HepG2 (cell line): ENCODE measurements around the gene LST1. TPM values are rescaled to one million over a fixed set of nuclear protein-coding genes. Genes with fewer than 3 reads are reported as not detected.

Experiments used
- ATAD3A ChIP-seq: sonication (generic); formaldehyde crosslinking; IDR thresholded peaks from 2 replicates; pipeline ENCODE4 v1.4.0; 2020; ENCODE audit warnings: missing genetic modification reagents
- ELF4 ChIP-seq: sonication (generic); formaldehyde crosslinking; IDR thresholded peaks from 2 replicates; pipeline ENCODE4 v1.5.0; 2020; ENCODE audit warnings: missing genetic modification reagents, mild to moderate bottlenecking, moderate library complexity, borderline replicate concordance
- HES4 ChIP-seq: sonication (generic); formaldehyde crosslinking; IDR thresholded peaks from 2 replicates; pipeline ENCODE4 v1.9.0; 2021; ENCODE audit warnings: mild to moderate bottlenecking, missing genetic modification reagents, borderline replicate concordance
- HNRNPK ChIP-seq: fragments of 200-400 bp; formaldehyde crosslinking; IDR thresholded peaks from 2 replicates; pipeline ENCODE4 v1.6.1; 2018; ENCODE audit warnings: low read length, low read depth, moderate library complexity, mild to moderate bottlenecking; ENCODE audit not compliant: poor library complexity, severe bottlenecking
- IKZF4 ChIP-seq: sonication (generic); formaldehyde crosslinking; IDR thresholded peaks from 2 replicates; pipeline ENCODE4 v1.5.1; 2020; ENCODE audit warnings: borderline replicate concordance, mild to moderate bottlenecking, low read depth, missing genetic modification reagents; ENCODE audit errors: not compliant biosample characterization
- IRF2 ChIP-seq: IDR thresholded peaks from 2 replicates; pipeline ENCODE4 v1.6.1; 2018; ENCODE audit warnings: missing genetic modification reagents, missing compliant biosample characterization
- MED13 ChIP-seq: sonication (generic); formaldehyde crosslinking; IDR thresholded peaks from 2 replicates; pipeline ENCODE4 v1.5.0; 2020; ENCODE audit warnings: missing genetic modification reagents
- NR1H2 ChIP-seq: sonication (generic); formaldehyde crosslinking; IDR thresholded peaks from 2 replicates; pipeline ENCODE4 v1.8.1; 2022; ENCODE audit warnings: low read depth, missing genetic modification reagents, borderline replicate concordance
- NR2C2 ChIP-seq: sonication (generic); formaldehyde crosslinking; IDR thresholded peaks from 2 replicates; pipeline ENCODE4 v1.4.0; 2020; ENCODE audit warnings: missing genetic modification reagents, mild to moderate bottlenecking, moderate library complexity, borderline replicate concordance
- NR2F2 ChIP-seq: IDR thresholded peaks from 2 replicates; pipeline ENCODE4 v1.6.1; 2012; ENCODE audit warnings: low read depth, inconsistent platforms, borderline replicate concordance
- REL ChIP-seq: sonication (generic); formaldehyde crosslinking; conservative IDR thresholded peaks from 2 replicates; pipeline ENCODE4 v1.8.0; 2022; ENCODE audit warnings: mild to moderate bottlenecking, missing genetic modification reagents, moderate library complexity
- SAFB2 ChIP-seq: sonication (generic); formaldehyde crosslinking; IDR thresholded peaks from 2 replicates; pipeline ENCODE4 v1.5.1; 2020; ENCODE audit warnings: missing genetic modification reagents, low read depth, mild to moderate bottlenecking, borderline replicate concordance
- SNRNP70 ChIP-seq: fragments of 200-400 bp; formaldehyde crosslinking; IDR thresholded peaks from 2 replicates; pipeline ENCODE4 v1.6.1; 2017; ENCODE audit warnings: mild to moderate bottlenecking, low read depth, low read length, moderate library complexity
- SPEN ChIP-seq: sonication (generic); formaldehyde crosslinking; IDR thresholded peaks from 2 replicates; pipeline ENCODE4 v1.5.1; 2020; ENCODE audit warnings: low read depth, mild to moderate bottlenecking, missing genetic modification reagents
- STAG1 ChIP-seq: sonication (generic); formaldehyde crosslinking; IDR thresholded peaks from 2 replicates; pipeline ENCODE4 v1.4.0; 2020; ENCODE audit warnings: missing genetic modification reagents
- TRAFD1 ChIP-seq: sonication (generic); formaldehyde crosslinking; IDR thresholded peaks from 2 replicates; pipeline ENCODE4 v1.5.1; 2020; ENCODE audit warnings: missing genetic modification reagents, mild to moderate bottlenecking, borderline replicate concordance
- U2AF2 ChIP-seq: fragments of 200-400 bp; formaldehyde crosslinking; IDR thresholded peaks from 2 replicates; pipeline ENCODE4 v1.6.1; 2017; ENCODE audit warnings: low read depth, mild to moderate bottlenecking, low read length
- YEATS4 ChIP-seq: sonication (generic); formaldehyde crosslinking; IDR thresholded peaks from 2 replicates; pipeline ENCODE4 v1.4.0; 2020; ENCODE audit warnings: missing genetic modification reagents, borderline replicate concordance
- ZFP36 ChIP-seq: fragments of 150-350 bp; IDR thresholded peaks from 2 replicates; pipeline ENCODE4 v1.6.1; 2018; ENCODE audit warnings: borderline replicate concordance, low read length, low read depth; ENCODE audit not compliant: partially characterized antibody
- ZMAT3 ChIP-seq: sonication (generic); formaldehyde crosslinking; conservative IDR thresholded peaks from 2 replicates; pipeline ENCODE4 v1.7.0; 2021; ENCODE audit warnings: missing genetic modification reagents
- ZNF34 ChIP-seq: sonication (generic); formaldehyde crosslinking; IDR thresholded peaks from 2 replicates; pipeline ENCODE4 v1.4.0; 2020; ENCODE audit warnings: mild to moderate bottlenecking, missing genetic modification reagents, borderline replicate concordance
- ZNF510 ChIP-seq: sonication (generic); formaldehyde crosslinking; IDR thresholded peaks from 2 replicates; pipeline ENCODE4 v1.4.0; 2020; ENCODE audit warnings: low read depth, mild to moderate bottlenecking, missing genetic modification reagents
- ZNF713 ChIP-seq: sonication (generic); formaldehyde crosslinking; IDR thresholded peaks from 2 replicates; pipeline ENCODE4 v1.4.0; 2020; ENCODE audit warnings: mild to moderate bottlenecking, missing genetic modification reagents
- ZSCAN20 ChIP-seq: sonication (generic); formaldehyde crosslinking; IDR thresholded peaks from 2 replicates; pipeline ENCODE4 v1.4.0; 2020; ENCODE audit warnings: missing genetic modification reagents, mild to moderate bottlenecking, borderline replicate concordance
- polyA plus RNA-seq, 8 experiments: library from polyadenylated mRNA; depleted of rRNA in 3 of 8; stranded (reverse) in 7 of 8; unstranded in 1 of 8; fragments of >200 nt; fragmentation: Illumina TruSeq in 4 of 8; extraction: Trizol in 4 of 8; gene quantifications; 2 replicates each; pipeline versions ENCODE4 v1.2.1 to v1.2.3, GENCODE V29; 2011 to 2016; ENCODE audit warnings: low read depth in 4 of 8, missing spikeins in 1 of 8, mixed read lengths in 1 of 8; ENCODE audit not compliant: insufficient read depth in 1 of 8
- total RNA-seq, 5 experiments: library from RNA; depleted of rRNA; stranded (reverse); fragments of >200 nt; fragmentation: Illumina TruSeq; extraction: Trizol; gene quantifications; 2 replicates each; pipeline ENCODE4 v1.2.3, GENCODE V29; 2016; ENCODE audit warnings: low read depth in 1 of 5
- TF ChIP-seq, protein P1 (sequence below): sonication (generic); IDR thresholded peaks from 2 replicates; pipeline ENCODE4 v1.6.1; 2016; ENCODE audit warnings: low read depth, borderline replicate concordance
- TF ChIP-seq, protein P2 (sequence below): sonication (generic); formaldehyde crosslinking; IDR thresholded peaks from 2 replicates; pipeline ENCODE4 v1.5.0; 2020; ENCODE audit warnings: mild to moderate bottlenecking, missing genetic modification reagents

LST1 gene
- total and polyA plus RNA-seq, 2 of the 13 experiments (the other 11 are each of a cell fraction or from before 2014, with no cell fraction given): not detected

DNA sequence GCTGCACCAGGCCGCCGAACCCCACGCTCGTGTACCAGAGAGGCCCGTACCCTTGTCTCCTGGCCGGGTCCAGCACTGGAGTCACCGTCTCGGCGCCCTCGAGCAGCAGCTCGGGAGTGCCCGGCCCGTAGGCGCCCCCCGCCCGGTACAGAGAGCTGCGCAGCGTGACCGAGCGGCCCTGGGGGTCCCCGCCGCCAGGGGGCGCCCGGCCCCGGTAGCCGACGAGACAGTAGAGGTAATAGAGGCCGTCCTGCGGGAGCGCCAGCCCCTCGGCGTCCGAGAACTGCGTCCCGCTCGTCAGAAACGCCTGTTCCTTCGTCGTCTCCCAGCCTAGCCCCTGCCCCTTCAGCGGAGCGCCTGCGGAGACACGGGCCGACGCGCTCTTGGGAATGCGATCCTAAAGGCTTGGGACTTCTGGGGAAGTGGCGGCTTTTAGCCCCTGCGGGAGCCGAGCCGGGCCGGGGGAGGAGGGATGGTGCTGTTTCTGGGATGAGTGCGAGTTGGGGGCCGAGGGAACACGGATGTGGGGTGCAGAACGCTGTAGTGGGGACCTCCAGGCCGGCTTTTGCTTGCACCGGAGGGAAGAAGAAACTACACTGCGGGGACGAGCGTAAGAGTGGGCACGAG, 5.2 kb upstream of the LST1 start (continued):
- TF ChIP-seq IKZF4 (CRISPR knock-in tag) (no peak), ZSCAN20 (CRISPR knock-in tag) (peak; percentile 29; the same call in 1 of the 2 replicates), MED13 (CRISPR knock-in tag) (0 out of 2 replicates have a peak, but pooled peaks have one; percentile 45), NR2F2 (no peak), ZNF510 (CRISPR knock-in tag) (no peak), NR1H2 (no peak), ZNF713 (CRISPR knock-in tag) (0 out of 2 replicates have a peak, but pooled peaks have one; percentile 43), ZFP36 (no peak), HNRNPK (peak; percentile 38), IRF2 (CRISPR knock-in tag) (peak; percentile 52; the same call in 1 of the 2 replicates), YEATS4 (CRISPR knock-in tag) (peak; percentile 76), NR2C2 (CRISPR knock-in tag) (no peak), HES4 (CRISPR knock-in tag) (0 out of 2 replicates have a peak, but pooled peaks have one; percentile 20), SAFB2 (CRISPR knock-in tag) (peak; percentile 74; the same call in 1 of the 2 replicates), ZMAT3 (CRISPR knock-in tag) (no peak), STAG1 (CRISPR knock-in tag) (peak; percentile 76), ZNF34 (no peak), ELF4 (CRISPR knock-in tag) (no peak), REL (0 out of 2 replicates have a peak, but pooled peaks have one; percentile 64), TRAFD1 (CRISPR knock-in tag) (no peak), SNRNP70 (no peak), SPEN (CRISPR knock-in tag) (peak; percentile 75), U2AF2 (no peak), ATAD3A (no peak)
- TF ChIP-seq, protein P1, sequence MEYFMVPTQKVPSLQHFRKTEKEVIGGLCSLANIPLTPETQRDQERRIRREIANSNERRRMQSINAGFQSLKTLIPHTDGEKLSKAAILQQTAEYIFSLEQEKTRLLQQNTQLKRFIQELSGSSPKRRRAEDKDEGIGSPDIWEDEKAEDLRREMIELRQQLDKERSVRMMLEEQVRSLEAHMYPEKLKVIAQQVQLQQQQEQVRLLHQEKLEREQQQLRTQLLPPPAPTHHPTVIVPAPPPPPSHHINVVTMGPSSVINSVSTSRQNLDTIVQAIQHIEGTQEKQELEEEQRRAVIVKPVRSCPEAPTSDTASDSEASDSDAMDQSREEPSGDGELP: no peak
- TF ChIP-seq, protein P2, sequence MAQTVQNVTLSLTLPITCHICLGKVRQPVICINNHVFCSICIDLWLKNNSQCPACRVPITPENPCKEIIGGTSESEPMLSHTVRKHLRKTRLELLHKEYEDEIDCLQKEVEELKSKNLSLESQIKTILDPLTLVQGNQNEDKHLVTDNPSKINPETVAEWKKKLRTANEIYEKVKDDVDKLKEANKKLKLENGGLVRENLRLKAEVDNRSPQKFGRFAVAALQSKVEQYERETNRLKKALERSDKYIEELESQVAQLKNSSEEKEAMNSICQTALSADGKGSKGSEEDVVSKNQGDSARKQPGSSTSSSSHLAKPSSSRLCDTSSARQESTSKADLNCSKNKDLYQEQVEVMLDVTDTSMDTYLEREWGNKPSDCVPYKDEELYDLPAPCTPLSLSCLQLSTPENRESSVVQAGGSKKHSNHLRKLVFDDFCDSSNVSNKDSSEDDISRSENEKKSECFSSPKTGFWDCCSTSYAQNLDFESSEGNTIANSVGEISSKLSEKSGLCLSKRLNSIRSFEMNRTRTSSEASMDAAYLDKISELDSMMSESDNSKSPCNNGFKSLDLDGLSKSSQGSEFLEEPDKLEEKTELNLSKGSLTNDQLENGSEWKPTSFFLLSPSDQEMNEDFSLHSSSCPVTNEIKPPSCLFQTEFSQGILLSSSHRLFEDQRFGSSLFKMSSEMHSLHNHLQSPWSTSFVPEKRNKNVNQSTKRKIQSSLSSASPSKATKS: no peak
